Heart left ventricle (tissue), 13 donors: ENCODE results near the gene MANEA.

ENCODE experiments used
- POLR2A ChIP-seq, 2 donors: fragments of 450-650 bp; IDR thresholded peaks; one replicate each; pipeline ENCODE4 v1.6.1; 2017; ENCODE audit warnings: antibody characterized with exemption in 2 of 2, mild to moderate bottlenecking in 2 of 2, moderate library complexity in 2 of 2
- TF ChIP-seq, protein P1 (sequence below), 12 donors: fragments of 200-600 bp; sonication (generic) in 4 of 12; IDR thresholded peaks; one replicate each; pipeline versions ENCODE4 v1.5.0 to v1.8.0; 2018 to 2022; ENCODE audit warnings: antibody characterized with exemption in 12 of 12, mild to moderate bottlenecking in 5 of 12
- donor health status: ischemic (EF 13 %, LVEDD 7.1; RV severe dilation, severe dysfunction).
- donor health status: DM: no; HTN: yes; CAD: no.
- donor health status: DM: no; HTN: no; CAD: no.
- donor health status: ischemic (EF 25% LVEDD 6.9; RV normal size, moderate dysfunction).
- donor health status: ischemic (EF 25% LVEDD 5.7; RV mildly dilated, moderate dysfunction).
- donor health status: ischemic (EF 35%, LVEDD 5.7; RV mildly dilated, moderate dysfunction).
- donor health status: nonischemic (EF 11% LVEDD 7.7; RV severe dilation, severe dysfunction).
- donor health status: DM: yes; HTN: yes; CAD: no.
- donor health status: PGD.
- donor health status: ischemic (EF 29% LVEDD 5.4; RV normal size, mild dysfunction).
- donor health status: nonischemic (EF 23%, LVEDD 6.1; RV moderate dilation, normal function).

DNA sequence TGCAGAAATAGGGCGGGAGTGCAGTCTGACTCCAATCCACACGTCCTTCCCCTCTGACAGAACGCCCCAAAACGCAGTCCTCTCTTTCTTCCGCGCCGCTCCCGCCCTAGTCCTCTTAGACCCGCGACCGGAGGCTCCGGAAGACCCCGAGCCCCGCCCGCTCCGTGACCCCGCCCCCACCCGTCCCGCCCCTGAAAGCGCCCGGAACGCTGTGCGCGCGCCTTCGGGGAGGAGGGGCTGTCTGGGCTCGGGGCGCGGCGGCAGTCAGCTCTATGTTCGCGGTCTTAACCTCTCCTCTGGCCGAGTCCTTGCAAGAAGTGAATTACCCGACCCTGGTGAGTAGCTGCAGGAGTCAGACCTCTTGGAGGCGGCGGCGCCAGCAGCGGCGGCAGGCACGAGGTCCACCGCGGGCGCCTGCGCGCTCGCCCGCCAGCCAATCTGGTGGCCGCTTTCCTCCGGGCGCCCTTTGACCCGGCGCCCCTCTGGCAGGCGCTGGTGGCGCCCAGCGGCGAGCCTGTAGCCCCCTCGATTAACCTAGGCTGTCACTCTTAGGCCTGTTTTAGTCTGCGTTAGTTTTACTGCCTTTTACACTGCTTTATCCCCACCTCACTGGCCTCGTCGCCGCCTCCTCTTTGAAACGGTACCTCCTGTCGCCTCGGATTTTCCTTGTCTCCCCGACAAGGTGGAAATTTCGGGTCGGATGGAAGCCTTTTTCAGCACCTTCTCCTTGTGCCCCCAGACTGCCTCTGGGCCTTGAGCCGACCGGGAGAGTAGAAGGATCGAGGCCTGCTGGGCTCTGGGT is at the start of gene MANEA:
- TF ChIP-seq, protein P1, sequence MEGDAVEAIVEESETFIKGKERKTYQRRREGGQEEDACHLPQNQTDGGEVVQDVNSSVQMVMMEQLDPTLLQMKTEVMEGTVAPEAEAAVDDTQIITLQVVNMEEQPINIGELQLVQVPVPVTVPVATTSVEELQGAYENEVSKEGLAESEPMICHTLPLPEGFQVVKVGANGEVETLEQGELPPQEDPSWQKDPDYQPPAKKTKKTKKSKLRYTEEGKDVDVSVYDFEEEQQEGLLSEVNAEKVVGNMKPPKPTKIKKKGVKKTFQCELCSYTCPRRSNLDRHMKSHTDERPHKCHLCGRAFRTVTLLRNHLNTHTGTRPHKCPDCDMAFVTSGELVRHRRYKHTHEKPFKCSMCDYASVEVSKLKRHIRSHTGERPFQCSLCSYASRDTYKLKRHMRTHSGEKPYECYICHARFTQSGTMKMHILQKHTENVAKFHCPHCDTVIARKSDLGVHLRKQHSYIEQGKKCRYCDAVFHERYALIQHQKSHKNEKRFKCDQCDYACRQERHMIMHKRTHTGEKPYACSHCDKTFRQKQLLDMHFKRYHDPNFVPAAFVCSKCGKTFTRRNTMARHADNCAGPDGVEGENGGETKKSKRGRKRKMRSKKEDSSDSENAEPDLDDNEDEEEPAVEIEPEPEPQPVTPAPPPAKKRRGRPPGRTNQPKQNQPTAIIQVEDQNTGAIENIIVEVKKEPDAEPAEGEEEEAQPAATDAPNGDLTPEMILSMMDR (IDR thresholded peaks at IDR 0.05) = no peak
- TF ChIP-seq POLR2A (IDR thresholded peaks at IDR 0.05) = peak in 1 of 2 donors; percentile 45
